ENCODE results near the gene NEURL1.

Gene NEURL1

DNA sequence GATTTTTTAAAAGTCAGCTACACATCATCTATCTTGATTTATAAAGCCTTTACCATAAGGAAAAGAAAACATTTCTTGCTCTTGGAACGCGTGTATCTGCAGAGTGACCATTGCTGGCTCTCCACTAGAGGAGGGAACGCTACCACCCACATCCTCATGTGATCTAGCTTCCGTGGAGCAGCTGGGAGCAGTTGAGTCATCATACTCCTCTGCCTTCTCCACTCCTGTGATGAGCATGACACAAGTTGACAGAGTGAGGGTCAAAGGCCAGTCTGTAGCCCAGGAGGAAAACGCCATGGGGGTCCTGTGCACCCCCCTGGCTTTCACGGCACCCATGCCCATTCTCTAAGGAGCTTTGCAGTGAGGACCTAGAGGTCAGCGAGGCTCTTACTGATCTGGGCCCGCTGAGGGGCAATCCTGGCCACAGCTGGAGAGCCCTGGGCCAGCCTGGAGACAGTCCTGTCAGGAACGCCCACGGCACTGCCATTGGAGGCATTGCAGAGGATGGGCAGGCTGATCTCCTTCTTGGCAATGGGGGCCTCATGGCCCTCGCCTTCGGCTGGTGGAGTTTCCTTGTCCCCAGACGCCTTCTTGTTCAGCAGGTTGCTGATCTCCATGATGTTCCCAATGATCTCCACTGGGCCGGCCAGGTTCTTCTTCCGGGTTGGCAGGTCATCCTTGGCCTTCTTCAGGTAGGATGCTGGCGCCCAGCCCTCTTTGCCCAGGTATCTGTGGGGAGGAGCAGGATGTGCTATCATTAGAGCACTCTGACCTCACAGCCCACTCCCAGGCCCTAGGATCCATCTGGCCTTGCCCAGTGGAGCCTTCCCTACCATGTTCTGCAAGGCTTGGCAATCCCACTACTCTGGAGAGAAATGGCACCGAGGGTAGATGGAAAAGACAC, 119.2 kb downstream of the NEURL1 start:
- DNase-seq (ENCODE audit: low read depth): peak; percentile 45
- H3K4me3 ChIP-seq (ENCODE audit: low read depth, low read length): no peak overlapping the region

GRCh38 chr10:103613616-103614015, 120.1 kb downstream of the NEURL1 start:
- DNase-seq (ENCODE audit: low read depth): no peak

DNA sequence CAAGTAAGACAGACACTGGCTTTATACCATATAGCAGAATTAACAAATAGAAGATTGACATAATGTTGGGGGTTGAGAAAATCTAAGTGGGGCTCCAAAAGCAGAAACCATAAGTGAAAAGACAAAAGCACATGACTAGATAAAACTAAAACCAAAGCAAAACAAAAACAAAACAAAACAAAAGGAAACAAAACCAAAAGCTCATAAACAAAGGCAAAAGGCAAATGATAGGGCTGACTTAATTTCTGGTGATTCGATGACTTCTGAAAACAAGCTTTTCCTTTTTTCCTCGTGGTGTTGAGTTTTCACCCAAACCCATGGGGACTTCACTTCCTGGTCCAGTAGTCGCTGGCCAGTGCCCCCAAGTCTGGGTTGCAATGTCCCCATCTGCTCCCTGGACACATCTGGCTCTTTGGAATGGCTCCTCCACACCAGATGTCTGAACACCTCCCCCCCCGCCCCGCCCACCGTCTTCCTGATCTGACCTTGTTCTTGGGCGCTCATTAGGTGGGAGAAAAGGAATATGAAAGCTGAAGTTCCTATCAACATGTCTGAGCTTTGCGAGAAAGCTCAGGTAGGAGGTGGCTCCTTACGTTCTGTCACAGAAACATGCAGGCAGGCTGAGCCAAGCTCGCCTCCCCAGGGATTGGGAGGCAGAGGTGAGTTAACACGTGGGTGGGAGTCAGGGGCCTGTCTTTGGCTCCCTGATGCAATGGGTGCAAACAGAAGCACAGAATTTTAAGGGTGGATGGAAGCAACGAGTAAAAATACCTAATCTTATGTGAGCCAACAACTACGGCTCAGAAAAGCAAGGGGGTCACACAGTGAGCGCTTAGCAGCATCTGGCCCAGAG, 121.0 kb downstream of the NEURL1 start:
- DNase-seq (ENCODE audit: low read depth): no peak
- no peak overlapping the region for H3K4me3 ChIP-seq (ENCODE audit: low read depth, low read length)

More at GRCh38 chr10:103613616-103614015, 120.1 kb downstream of the NEURL1 start:
- H3K4me3 ChIP-seq (ENCODE audit: low read depth, low read length): no peak overlapping the region

- peak; percentile 93 for DNase-seq (ENCODE audit: low read depth)
- H3K4me3 ChIP-seq (ENCODE audit: low read depth, low read length): no peak overlapping the region
Measured at GRCh38 chr10:103616705-103617601, 123.4 kb downstream of the NEURL1 start.

- no peak for DNase-seq (ENCODE audit: low read depth)
- no peak overlapping the region for H3K4me3 ChIP-seq (ENCODE audit: low read depth, low read length)
Measured at GRCh38 chr10:103617602-103618385, 124.3 kb downstream of the NEURL1 start.

- no peak overlapping the region for H3K4me3 ChIP-seq (ENCODE audit: low read depth, low read length)
- peak; percentile 20 for DNase-seq (ENCODE audit: low read depth)
Measured at GRCh38 chr10:103618575-103619423, 125.3 kb downstream of the NEURL1 start.

DNA sequence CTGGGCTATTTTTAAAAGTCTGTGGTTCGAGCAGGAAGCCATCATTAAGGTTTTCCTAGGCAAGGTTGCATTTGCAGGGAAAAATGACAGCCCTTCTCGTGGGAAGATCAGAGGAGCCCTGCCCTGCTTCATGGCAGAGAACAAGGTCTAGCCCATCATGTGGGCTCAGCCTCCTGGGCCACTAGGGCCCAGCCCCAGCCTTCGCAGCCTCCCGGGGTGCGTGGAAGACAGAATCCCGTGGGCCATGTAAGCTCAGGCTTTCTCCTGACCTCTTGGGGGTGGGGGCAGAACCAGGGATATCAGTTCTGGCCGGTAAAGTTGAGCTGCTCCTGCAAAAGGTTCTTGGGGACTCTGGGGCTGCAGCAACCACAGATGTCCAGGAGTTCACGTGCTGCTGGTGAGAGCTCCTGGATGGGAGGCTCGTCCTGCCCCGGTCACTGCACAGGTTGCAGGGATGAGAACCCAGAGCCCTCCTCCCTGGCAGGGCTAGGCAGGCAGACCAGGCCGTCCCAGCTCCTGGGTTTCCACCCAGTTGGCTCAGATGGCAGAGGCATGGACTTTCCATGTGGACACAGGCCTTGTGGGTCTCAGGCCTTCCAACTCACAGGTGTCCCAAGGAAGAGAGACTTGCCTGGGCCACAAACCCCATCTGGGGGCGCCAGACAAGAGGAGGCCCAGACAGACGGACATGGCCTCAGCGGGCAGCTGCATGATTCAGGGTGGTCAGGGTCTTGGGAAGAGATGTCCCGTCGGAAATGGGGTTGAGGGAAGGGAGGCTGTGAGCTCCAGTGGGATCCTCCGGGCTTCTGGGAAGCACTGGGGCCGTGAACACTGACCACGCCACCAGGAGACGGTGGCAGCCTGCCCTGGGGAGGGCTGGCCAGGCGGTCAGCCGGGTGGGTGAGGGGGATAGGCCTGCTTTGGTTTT, 126.2 kb downstream of the NEURL1 start:
- H3K4me3 ChIP-seq (ENCODE audit: low read depth, low read length): no peak overlapping the region
- no peak for DNase-seq (ENCODE audit: low read depth)

GRCh38 chr10:103620352-103620740, 126.8 kb downstream of the NEURL1 start:
- no peak overlapping the region for H3K4me3 ChIP-seq (ENCODE audit: low read depth, low read length)
- no peak for DNase-seq (ENCODE audit: low read depth)

DNA sequence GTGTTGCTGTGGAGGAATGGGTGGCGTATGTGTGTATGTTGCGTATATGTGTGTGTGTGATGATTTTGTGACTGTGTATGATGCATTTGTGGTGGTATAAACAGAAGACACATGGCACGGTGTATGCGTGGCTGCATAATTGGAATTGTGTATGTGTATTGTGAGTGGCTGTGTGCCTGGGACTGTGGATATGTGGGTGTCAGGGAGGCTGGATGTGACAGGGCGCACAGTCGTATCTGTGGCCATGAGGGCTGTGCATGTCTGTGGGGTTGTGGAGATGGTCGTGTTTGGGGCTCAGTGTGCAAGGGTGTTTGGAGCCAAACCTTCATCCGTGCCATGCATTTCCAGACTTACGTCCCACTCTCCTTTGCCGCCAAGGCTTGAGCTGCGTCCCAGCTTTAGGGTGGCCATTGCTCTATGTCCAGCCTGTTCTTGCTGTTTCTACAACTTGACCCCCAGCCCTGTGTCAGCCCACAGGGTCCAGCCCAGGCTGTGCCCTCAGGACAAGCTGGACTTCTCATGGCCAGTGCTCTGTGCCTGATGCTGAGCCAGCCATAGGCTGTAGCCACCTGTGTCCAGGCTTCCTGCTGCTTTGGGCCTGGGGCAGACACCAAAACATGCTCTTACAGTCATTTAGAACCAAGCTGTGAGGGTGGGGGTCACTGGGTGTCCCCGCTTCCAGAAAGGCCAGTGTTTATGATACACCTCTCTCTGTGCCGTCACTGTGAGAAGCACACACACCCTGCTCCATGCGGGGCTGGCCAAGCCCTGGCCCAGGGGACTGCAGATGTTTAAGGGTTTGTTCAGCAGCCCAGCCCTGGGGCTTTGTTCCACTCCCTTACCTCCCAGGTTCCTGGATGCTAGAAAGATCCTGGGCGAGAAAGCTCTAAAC, 127.6 kb downstream of the NEURL1 start:
- no peak overlapping the region for H3K4me3 ChIP-seq (ENCODE audit: low read depth, low read length)
- DNase-seq (ENCODE audit: low read depth): no peak

GRCh38 chr10:103621783-103622125, 128.2 kb downstream of the NEURL1 start:
- H3K4me3 ChIP-seq (ENCODE audit: low read depth, low read length): no peak overlapping the region
- no peak for DNase-seq (ENCODE audit: low read depth)

DNA sequence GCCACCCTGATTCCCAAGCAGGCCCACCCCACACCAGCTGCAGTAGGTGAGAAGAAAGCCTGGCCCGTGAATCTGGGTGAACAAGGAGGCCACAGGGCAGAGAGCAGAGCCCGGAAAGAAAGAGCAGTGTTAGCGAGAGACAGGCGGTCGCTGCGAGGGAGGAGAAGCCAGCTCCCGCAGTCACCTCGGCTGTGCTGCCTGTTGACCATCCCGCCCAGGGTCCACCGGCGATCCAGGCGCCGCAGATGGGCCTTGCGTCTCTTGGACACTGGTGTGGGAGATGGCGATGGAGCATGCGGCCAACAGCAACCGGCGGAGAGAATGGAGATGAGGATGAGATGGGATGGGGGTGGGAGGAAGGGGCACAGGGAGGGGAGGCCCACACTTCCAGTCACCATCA, 128.8 kb downstream of the NEURL1 start:
- H3K4me3 ChIP-seq (ENCODE audit: low read depth, low read length): no peak overlapping the region
- no peak for DNase-seq (ENCODE audit: low read depth)

GRCh38 chr10:103622935-103623574, 129.6 kb downstream of the NEURL1 start:
- no peak overlapping the region for H3K4me3 ChIP-seq (ENCODE audit: low read depth, low read length)
- no peak for DNase-seq (ENCODE audit: low read depth)

DNA sequence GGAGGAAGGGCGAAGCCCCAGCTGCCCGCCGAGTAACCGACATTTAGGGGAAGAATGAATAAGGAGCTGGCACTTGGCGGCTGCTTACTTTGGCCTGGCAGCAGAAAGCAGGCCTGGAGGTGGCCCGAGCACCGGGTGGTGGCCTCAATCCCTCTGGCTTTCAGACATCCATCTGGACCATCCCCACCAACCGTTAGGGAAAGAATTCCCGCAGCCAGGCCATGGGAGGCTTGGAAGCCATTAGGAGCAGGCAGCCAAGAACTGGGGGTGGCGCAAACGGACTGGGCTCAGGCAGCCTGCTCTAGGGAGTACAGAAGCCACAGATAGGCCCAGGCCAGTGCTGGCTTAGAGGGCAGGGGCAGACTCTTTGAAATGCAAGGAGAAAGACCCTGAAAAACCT, 132.7 kb downstream of the NEURL1 start:
- H3K4me3 ChIP-seq (ENCODE audit: low read depth, low read length): no peak overlapping the region
- no peak for DNase-seq (ENCODE audit: low read depth)

DNA sequence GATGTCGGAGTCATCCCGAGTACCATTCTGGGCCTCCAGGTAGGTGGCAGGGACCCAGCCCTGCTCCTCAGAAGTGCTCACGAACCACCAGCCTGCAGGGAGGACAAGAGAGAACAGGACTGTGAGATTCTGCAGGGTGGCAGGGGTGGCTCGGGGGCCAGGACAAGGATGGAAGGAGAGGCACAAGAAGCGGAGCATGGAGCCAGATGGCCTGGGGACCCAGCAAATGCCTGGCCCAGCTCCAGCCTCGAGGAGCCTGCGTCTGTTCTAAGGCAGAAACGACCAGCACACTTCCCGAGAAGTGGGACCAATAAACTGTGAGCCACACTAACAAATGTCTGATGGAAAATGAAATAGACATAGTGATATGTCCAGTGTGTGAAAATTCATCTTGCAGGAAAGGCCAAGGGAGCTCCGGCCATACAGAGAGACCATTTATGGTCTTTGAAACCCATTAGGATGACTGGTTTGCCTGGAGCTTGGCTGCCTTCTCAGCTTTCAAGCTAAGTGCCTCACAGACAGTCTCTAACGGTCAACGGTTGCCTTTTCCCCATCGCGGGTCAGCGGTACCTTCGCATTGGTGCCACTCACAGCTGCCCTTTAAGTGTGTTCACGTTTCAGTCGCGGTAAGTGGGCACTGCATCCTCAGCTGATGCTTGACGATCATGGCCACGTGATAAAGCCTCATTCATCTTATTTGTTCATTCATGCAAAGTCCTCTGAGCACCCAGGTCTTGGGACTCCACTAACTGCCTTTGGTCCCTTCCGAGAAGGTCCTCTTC, 133.8 kb downstream of the NEURL1 start:
- no peak for DNase-seq (ENCODE audit: low read depth)
- H3K4me3 ChIP-seq (ENCODE audit: low read depth, low read length): no peak overlapping the region

- no peak for DNase-seq (ENCODE audit: low read depth)
- no peak overlapping the region for H3K4me3 ChIP-seq (ENCODE audit: low read depth, low read length)
Measured at GRCh38 chr10:103627893-103628292, 134.4 kb downstream of the NEURL1 start.
